HUES48 (cell line): ENCODE measurements around the gene PDE4D.

ENCODE experiments used
- H3K27ac ChIP-seq: one replicate; pipeline ENCODE4 v1.7.0; 2013; ENCODE audit warnings: low read depth, low read length, inconsistent platforms
- H3K27me3 ChIP-seq: 2 replicates; pipeline ENCODE4 v1.6.1; 2013; ENCODE audit warnings: mild to moderate bottlenecking, low read length; ENCODE audit not compliant: control insufficient read depth, insufficient read depth
- H3K36me3 ChIP-seq: 2 replicates; pipeline ENCODE4 v1.6.1; 2013; ENCODE audit warnings: low read length; ENCODE audit not compliant: control insufficient read depth, insufficient read depth
- H3K4me1 ChIP-seq: 2 replicates; pipeline ENCODE4 v1.6.1; 2013; ENCODE audit warnings: mild to moderate bottlenecking, low read length; ENCODE audit not compliant: control insufficient read depth, insufficient read depth
- H3K4me3 ChIP-seq: 2 replicates; pipeline ENCODE4 v1.5.1; 2013; ENCODE audit warnings: mild to moderate bottlenecking, low read depth, low read length
- H3K9ac ChIP-seq: 2 replicates; pipeline ENCODE4 v1.6.1; 2013; ENCODE audit warnings: mild to moderate bottlenecking, low read depth, low read length, moderate library complexity
- H3K9me3 ChIP-seq: 2 replicates; pipeline ENCODE4 v1.6.1; 2013; ENCODE audit warnings: low read length; ENCODE audit not compliant: control insufficient read depth, insufficient read depth

PDE4D gene

DNA sequence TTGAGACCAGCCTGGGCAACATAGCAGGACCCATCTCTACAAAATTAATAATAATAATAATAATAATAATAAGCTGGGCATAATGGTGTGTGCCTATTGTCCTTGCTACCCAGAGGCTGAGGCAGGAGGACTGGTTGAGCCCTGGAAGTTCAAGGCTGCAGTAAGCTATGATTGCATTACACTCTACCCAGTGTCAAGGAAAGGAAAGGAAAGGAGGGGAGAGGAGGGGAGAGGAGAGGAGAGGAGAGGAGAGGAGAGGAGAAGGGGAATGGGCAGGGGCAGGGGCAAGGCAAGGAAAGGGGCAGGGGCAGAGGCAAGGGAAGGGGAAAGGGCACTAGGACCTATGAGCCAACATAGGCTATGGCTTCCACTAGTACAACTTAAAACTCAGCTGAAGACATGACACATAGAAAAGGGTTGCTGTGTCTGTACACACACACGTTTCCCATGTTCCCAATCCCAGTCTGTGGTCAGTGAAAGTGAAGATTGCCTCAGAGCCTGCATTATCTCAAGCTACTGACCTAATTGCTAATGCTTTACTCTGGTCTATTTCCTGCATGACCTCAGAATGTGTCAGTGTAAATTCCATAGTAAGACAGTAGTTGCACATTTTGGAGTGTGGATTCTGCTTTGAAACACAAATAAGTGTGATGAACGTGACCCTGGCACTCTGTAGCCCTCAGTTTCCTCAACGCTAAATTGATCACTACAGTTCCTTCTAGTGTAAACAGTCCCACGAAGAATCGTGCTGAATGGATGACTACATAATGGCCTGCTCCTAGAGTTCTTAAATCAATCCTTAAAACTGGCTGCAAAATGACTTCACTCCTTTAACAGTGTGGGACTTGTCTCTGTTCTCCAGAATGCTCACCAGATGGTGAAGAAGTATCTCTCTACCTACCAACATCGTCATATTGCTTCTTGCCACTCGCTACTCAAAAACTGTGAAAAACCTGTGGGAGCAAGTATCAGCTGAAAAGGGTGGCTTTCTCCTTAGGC, 813.6 kb downstream of the PDE4D start:
- no peaks in the 10 kb centered on the region for H3K4me1 ChIP-seq
- H3K4me3 ChIP-seq = no peak overlapping the region
- no peaks in the 10 kb centered on the region for H3K27me3 ChIP-seq
- H3K9me3 ChIP-seq = no peaks in the 10 kb centered on the region
- H3K9ac ChIP-seq = no peak overlapping the region
- H3K27ac ChIP-seq = no peak overlapping the region
- H3K36me3 ChIP-seq = no peaks in the 10 kb centered on the region

DNA sequence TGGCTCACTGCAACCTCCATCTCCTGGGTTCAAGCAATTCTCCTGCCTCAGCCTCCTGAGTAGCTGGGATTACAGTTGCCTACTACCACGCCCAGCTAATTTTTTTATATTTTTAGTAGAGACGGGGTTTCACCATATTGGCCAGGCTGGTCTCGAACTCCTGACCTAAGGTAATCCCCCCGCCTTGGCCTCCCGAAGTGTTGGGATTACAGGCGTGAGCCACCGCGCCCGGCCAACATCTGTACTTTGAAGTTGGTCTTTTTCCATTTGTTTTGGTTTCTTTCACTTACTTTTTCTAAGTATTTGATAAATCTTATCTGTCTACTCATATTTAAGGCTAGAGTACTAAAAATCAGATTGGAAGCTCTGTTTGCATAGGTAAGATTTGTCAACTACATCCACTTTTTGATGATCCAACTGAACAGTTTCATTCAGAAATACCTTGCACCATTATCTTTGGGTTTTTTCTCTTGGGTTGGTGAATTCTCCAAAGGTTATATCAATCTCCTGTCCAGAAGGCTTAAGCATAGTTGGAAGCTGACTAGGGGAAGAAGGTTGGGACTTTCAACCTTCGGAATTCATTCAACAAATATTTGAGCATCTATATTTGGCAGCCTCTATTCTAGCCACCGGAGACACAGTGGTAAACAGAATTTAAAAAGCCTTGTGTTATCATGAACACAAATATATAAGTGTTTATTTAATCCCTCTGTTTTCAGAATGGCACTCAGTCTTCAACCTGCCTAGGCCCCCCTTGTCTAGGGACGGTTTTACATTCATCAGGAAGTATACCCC, 821.6 kb downstream of the PDE4D start:
- Histone ChIP-seq H3K4me3 (no peak overlapping the region), H3K9ac (no peak overlapping the region), H3K36me3 (no peaks in the 10 kb centered on the region), H3K9me3 (no peaks in the 10 kb centered on the region), H3K27me3 (no peaks in the 10 kb centered on the region), H3K27ac (no peak overlapping the region), H3K4me1 (no peaks in the 10 kb centered on the region)

DNA sequence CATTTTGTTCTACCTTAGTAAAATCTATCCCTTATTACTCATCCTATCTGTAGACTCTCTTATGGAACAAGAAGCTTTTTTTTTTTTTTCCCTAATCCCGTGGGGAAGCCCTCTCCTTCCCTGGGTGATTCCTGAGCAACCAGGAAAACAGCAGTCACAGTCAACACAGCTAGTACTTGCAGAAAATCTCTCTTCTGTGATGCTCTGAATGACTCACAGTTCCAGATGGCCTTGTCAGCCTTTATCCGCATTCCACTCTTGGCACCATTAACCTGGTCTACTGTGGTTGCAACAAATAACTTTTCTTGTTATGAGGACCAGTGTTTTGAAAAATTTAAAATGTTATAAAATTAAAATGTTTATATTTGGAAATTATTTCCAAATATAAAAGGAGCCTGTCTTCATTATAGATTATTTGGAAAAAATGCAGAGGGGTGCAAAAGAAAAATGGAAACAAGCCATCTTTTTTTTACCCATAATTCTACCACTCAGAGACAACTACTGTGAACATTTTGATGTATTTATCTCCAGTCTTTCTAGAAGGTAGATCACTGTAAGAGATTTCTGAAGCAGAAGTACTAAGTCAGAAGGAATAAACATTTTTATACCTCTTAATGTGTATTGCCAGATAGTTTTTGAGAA, 824.0 kb downstream of the PDE4D start:
- Histone ChIP-seq H3K4me3 (no peak overlapping the region), H3K27me3 (no peaks in the 10 kb centered on the region), H3K27ac (no peak overlapping the region), H3K36me3 (no peaks in the 10 kb centered on the region), H3K9me3 (no peaks in the 10 kb centered on the region), H3K9ac (no peak overlapping the region), H3K4me1 (no peaks in the 10 kb centered on the region)

GRCh38 chr5:59067956-59068656, 825.4 kb downstream of the PDE4D start:
- Histone ChIP-seq H3K36me3 (no peaks in the 10 kb centered on the region), H3K9ac (no peak overlapping the region), H3K9me3 (no peaks in the 10 kb centered on the region), H3K27ac (no peak overlapping the region), H3K27me3 (no peaks in the 10 kb centered on the region), H3K4me3 (no peak overlapping the region), H3K4me1 (no peaks in the 10 kb centered on the region)

DNA sequence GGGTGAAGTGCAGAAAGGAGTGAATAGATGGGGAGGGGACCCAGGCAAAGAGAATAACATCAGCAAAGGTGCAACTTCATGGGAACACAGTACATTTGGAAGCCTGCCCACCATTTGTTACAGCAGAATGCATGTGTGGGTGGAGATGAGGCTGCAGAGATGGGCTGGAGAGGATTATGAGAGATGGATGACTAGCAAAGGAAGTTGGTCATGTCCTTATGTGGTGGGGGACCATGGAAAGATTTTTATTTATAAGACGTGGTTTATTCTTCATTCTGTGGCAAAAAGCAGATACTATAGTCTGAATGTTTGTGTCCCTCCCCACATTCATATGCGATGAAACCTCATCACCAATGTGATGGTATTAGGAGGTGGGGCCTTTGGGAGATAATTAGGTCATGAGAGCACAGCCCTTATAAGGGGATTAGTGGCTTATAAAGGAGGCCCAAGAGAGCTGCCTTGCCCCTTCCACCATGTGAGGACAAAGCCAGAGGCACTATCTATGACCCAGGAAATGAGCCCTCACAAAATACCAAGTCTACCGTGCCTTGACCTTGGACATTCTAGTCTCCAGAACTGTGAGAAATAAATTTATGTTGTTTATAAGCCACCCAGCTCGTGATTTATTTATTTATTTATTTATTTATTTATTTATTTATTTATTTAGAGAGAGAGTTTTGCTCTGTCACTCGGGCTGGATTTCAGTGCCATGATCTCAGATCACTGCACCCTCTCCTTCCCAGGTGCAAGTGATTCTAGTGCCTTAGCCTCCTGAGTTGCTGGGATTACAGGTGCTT, 827.0 kb downstream of the PDE4D start:
- Histone ChIP-seq H3K36me3 (no peaks in the 10 kb centered on the region), H3K27ac (no peak overlapping the region), H3K4me1 (no peaks in the 10 kb centered on the region), H3K9me3 (no peaks in the 10 kb centered on the region), H3K27me3 (no peaks in the 10 kb centered on the region), H3K4me3 (no peak overlapping the region), H3K9ac (no peak overlapping the region)

DNA sequence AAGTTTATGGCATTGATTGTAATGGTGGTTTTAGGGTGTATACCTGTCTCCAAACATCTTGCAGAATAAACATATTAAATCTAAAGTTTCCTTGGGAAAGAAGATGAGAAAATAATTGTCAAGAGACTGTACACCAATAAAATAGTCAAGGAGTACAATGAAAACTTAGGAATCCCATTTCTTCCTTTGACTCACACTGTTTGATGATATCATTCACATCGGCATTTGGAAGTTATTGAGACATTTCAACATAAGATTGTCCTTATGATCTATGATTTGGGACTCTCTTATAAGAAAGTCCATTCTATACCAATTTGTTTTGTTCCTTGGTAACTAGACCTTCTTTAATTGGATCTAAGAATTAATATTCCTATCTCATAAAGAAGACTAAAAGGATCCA, 828.0 kb downstream of the PDE4D start:
- Histone ChIP-seq H3K4me1 (no peaks in the 10 kb centered on the region), H3K9ac (no peak overlapping the region), H3K27me3 (no peaks in the 10 kb centered on the region), H3K36me3 (no peaks in the 10 kb centered on the region), H3K27ac (no peak overlapping the region), H3K4me3 (no peak overlapping the region), H3K9me3 (no peaks in the 10 kb centered on the region)

DNA sequence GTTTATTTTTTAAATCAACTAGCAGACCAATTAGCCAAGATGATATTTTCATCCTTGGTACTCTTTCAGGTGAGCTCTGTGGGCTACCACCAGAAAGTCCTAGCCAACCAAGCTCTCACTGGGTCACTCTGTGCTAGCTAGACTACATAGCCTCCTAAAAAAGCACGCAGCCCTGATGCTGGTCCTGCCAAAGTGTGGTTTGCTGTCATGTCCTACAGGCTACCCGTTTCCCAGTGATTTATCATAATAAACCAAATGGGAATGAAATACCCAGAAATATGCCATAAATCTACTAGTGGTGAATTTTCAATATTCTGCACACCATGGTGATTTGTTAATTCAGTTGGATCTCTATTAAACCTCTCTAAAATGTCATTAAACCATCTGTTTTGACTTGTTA, 829.2 kb downstream of the PDE4D start:
- Histone ChIP-seq H3K27ac (no peak overlapping the region), H3K9ac (no peak overlapping the region), H3K36me3 (no peaks in the 10 kb centered on the region), H3K27me3 (no peaks in the 10 kb centered on the region), H3K4me3 (no peak overlapping the region), H3K4me1 (no peaks in the 10 kb centered on the region), H3K9me3 (no peaks in the 10 kb centered on the region)

DNA sequence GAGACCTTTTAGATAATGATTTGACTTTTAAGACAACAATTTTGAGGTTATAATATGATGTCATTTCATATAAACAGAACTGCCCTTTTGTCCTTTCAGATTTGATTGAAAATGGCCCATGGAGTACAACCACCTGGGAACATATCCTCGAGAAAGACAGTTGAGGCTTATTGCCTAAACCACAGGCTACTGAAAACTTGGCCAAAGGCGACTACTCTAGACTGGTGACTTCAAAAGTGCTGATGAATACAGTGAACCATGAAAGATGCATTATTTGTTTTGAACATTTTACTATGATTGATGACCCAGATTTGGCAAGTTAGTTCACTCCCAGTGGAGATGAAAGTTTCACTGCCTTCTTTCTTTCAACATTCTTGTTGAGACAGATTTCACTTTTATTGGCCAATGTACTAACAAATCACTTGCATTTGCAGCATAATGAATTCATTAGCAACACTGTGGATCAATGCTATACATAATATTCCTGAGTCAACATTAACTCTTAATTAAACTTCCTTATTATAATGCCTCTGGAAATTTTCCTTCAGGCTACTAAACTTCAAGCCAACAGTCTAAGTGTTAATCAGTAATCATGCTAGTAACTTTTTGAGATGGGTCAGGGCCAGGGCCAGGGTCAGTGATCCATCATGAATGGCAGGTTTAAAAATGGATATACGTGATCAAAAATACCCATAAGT, 830.4 kb downstream of the PDE4D start:
- Histone ChIP-seq H3K4me3 (no peak overlapping the region), H3K36me3 (no peaks in the 10 kb centered on the region), H3K9ac (no peak overlapping the region), H3K27ac (no peak overlapping the region), H3K27me3 (no peaks in the 10 kb centered on the region), H3K4me1 (no peaks in the 10 kb centered on the region), H3K9me3 (no peaks in the 10 kb centered on the region)

DNA sequence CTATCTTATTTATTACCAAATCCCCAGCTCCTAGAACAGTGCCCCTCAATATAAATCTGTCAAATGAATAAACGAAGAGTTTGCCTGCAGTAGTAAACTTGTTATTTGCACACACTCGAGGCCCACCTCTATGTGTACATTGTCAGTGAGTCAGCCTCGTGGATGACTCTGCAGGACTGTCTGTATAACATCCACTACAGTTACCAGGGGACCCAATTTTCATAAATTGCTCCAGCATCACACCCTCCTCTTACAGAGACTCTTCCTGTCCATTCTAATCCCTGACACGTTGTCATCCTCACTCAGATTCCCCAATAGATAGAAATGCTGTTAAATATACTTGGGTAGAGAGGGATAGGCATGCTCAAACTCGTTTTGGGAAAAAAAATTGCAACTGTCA, 832.1 kb downstream of the PDE4D start:
- Histone ChIP-seq H3K27me3 (no peaks in the 10 kb centered on the region), H3K36me3 (no peaks in the 10 kb centered on the region), H3K9ac (no peak overlapping the region), H3K27ac (no peak overlapping the region), H3K4me3 (no peak overlapping the region), H3K9me3 (no peaks in the 10 kb centered on the region), H3K4me1 (no peaks in the 10 kb centered on the region)
